GM13977 (cell line): ENCODE measurements around the gene RS1.

Source experiments
- DNase-seq: peaks from one replicate; pipeline ENCODE4 v3.0.0; 2012; ENCODE audit warnings: low spot score
- CTCF ChIP-seq: IDR thresholded peaks from 2 replicates; pipeline ENCODE4 v1.5.1; 2012; ENCODE audit warnings: mild to moderate bottlenecking, control low read depth; ENCODE audit not compliant: insufficient read depth; ENCODE audit errors: extremely low read depth, missing control alignments
- in situ Hi-C: fragments of 300-500 bp; cut with MboI; formaldehyde crosslinking; loops from one replicate; pipeline ENCODE4 v1.12.0; 2022; ENCODE audit warnings: low sequenced_read_pairs, low pct_unique_long_range_greater_than_20kb, mixed read lengths, inconsistent platforms; ENCODE audit not compliant: unreplicated experiment

RS1 gene

GRCh38 chrX:18616688-18617406 lies 55.1 kb downstream of the RS1 start:
- no peak for DNase-seq
- in situ Hi-C loops, result no loop called here
- no peak for TF ChIP-seq CTCF

- no peak for TF ChIP-seq CTCF
- in situ Hi-C loops, result no loop called here
- DNase-seq, result no peak
Measured at GRCh38 chrX:18613930-18614639, 57.8 kb downstream of the RS1 start.

- TF ChIP-seq CTCF, result no peak
- DNase-seq, result no peak
- in situ Hi-C loops, result no loop called here
Measured at GRCh38 chrX:18607966-18608365, 63.9 kb downstream of the RS1 start.

GRCh38 chrX:18598413-18598812 lies 73.5 kb downstream of the RS1 start:
- no peak for TF ChIP-seq CTCF
- no peak for DNase-seq
- in situ Hi-C loops, result no loop called here

GRCh38 chrX:18596096-18596495 lies 75.8 kb downstream of the RS1 start:
- DNase-seq, result no peak
- TF ChIP-seq CTCF, result no peak
- in situ Hi-C loops, result no loop called here

- no peak for TF ChIP-seq CTCF
- in situ Hi-C loops, result no loop called here
- no peak for DNase-seq
Measured at GRCh38 chrX:18594079-18594478, 77.8 kb downstream of the RS1 start.
